Inferior parietal cortex (tissue), 1 donor: ENCODE data around the gene RYR3.

ENCODE experiments used
- DNase-seq: peaks from one replicate; pipeline ENCODE4 v3.0.0-alpha.2; 2016; ENCODE audit errors: extremely low spot score

RYR3 gene

DNA sequence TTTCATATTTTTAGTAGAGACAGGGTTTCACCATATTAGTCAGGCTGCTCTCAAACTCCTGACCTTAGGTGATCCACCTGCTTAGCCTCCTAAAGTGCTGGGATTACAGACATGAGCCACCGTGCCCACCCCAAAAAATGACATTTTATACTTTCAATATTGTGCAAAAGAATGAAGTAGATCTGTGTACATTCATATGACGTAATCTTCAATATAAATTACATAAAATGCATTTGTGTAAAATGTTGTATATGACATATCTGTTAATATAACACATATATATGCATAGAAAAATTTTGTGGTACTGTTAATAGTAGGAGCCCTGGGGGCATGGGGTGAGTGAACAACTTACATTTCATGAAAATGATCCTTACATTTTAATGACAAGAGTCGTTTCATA, 71.7 kb downstream of the RYR3 start:
- DNase-seq, result no peak

GRCh38 chr15:33384307-33384706, 73.5 kb downstream of the RYR3 start:
- no peak for DNase-seq

GRCh38 chr15:33392453-33392852, 81.7 kb downstream of the RYR3 start:
- no peak for DNase-seq

- no peak for DNase-seq
Observed at GRCh38 chr15:33393546-33393945, 82.8 kb downstream of the RYR3 start.

- no peak for DNase-seq
Observed at GRCh38 chr15:33395321-33395720, 84.6 kb downstream of the RYR3 start.

GRCh38 chr15:33395846-33396245, 85.1 kb downstream of the RYR3 start:
- DNase-seq, result no peak

DNA sequence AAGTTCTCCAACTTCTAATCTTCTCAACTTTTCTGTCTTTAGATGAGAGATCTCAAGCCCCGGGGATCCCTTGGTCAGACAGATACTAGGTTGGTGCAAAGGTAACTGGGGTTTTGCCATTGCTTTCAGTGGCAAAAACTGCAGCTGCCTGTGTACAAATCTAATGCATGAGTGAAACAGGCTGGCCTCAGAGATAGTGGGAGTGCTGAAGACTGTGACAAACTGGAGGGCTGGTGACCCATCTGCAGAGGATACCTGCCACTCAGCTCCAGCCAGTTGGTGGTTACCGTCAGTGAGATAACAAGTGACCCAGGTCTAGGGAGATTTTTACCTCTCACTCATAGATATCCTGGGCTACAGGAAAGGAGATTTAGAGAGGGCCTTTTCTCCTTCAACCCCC, 85.7 kb downstream of the RYR3 start:
- no peak for DNase-seq

GRCh38 chr15:33398555-33398954, 87.8 kb downstream of the RYR3 start:
- no peak for DNase-seq

GRCh38 chr15:33400941-33401340, 90.2 kb downstream of the RYR3 start:
- no peak for DNase-seq

DNA sequence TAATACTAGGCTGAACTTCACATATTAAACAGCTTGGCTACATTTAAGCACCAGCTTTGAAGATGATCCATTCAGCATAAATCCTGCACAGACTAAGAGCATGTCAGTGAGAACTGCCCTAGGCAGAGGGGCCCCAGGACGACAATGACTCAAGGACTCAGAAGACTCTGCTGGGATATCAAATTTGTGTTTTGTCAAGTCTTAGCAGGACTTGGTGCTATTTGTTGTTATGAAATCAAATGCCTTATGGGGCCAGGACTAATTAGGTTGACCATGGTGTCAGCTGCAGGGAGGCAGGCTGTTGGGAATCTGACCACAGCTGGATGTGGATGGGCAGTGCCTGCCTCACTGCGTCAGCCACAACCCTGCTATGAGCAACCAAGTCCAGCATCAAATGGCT, 91.8 kb downstream of the RYR3 start:
- no peak for DNase-seq

- DNase-seq, result no peak
Observed at GRCh38 chr15:33405096-33405495, 94.3 kb downstream of the RYR3 start.

GRCh38 chr15:33411596-33412540, 101.1 kb downstream of the RYR3 start:
- DNase-seq, result no peak

- peak; percentile 43 for DNase-seq
Observed at GRCh38 chr15:33419701-33420100, 108.9 kb downstream of the RYR3 start.

GRCh38 chr15:33424025-33424424, 113.3 kb downstream of the RYR3 start:
- no peak for DNase-seq

- no peak for DNase-seq
Observed at GRCh38 chr15:33425142-33425541, 114.4 kb downstream of the RYR3 start.

DNA sequence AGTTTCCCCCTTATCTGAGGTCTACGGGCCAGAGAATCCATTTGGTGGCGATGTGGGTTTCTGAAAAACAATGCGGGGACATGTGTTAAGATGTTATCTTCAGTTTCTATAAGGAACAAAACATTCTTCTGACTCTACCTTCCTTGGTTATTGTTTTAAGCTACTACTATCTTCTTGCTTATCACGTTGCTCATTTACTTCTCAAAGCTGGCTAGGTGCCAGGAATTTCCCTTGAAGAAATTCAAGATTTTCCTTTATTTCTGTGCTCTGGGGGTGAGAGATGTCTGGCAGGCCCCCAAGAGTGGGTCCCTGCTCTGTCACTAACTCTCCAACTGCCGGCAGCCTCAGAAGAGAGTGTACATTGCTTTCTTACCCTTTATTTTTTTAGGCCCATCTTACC, 119.8 kb downstream of the RYR3 start:
- no peak for DNase-seq

DNA sequence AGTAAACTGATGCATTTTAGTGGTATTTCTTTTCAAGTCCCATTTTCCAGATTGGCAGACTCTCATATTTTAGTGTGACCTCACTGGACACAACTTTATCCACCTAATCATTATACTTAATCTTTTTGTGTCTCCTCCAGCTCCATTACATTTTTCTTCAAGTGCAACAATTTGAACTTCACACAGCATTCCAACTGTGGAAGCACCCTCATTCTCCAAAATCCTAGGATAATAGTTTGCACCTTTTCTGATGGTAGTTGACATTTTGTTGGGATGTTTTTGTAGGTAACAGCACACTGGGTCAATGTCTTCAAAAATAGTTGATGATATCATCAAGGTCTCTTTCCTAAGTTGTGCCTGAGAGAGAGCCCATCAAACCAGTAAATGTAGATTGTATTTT, 123.1 kb downstream of the RYR3 start:
- DNase-seq, result no peak

DNA sequence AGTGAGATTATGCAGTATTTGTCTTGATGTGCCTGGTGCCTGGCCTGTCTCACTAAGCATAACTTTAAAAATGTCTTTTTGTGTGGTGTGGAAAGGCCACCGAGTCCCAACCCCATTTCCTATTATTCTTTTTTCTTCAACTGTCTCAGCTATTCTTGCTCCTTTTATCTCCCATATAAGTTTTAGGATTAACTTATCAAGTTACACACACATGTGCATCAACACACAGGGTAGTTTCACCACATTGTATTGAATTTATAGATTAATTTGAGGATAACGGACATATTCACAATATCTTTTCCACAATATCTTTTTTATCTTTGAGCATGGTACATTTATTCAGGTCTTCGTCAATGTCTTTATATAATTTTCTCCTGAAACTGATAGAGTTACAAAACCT, 127.6 kb downstream of the RYR3 start:
- no peak for DNase-seq

GRCh38 chr15:33440900-33441299, 130.1 kb downstream of the RYR3 start:
- DNase-seq, result no peak

DNA sequence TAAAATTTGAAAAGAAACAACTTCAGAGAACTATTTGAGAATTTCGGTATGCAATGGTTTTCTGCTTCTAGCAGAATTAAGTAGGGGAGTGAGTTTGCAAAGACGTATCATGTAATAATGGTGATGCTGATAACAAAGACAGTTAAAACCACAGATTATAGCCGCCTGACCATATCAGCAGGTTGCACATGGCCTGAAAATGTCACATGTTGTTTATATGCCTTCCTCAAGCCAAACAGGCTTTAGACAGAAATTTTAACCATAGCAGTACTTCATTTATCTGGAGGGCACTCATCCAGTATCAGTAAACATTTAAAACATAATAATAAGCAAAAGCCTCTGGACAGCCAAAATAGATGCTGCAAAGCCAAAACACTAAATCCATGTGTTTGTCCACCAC, 131.7 kb downstream of the RYR3 start:
- no peak for DNase-seq

DNA sequence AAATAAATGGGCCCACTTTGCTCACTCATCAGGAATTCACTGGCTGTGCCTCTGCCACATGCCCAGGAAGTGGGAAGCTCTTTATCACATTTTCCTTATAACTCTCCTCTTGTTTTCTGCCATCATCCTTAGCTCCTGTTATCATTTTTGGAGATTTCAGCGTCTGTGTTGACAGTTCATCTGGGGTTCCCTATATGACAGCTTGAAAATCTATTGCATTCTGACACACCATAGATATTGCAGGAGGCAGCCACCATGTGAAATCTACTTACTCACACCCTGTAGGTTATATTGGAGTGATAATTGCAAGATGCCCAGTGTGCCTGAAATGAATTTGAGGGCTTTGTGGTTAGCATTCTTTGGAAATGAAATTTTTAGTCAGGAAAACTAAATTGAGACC, 132.9 kb downstream of the RYR3 start:
- no peak for DNase-seq

GRCh38 chr15:33445984-33446383, 135.2 kb downstream of the RYR3 start:
- DNase-seq, result no peak

DNA sequence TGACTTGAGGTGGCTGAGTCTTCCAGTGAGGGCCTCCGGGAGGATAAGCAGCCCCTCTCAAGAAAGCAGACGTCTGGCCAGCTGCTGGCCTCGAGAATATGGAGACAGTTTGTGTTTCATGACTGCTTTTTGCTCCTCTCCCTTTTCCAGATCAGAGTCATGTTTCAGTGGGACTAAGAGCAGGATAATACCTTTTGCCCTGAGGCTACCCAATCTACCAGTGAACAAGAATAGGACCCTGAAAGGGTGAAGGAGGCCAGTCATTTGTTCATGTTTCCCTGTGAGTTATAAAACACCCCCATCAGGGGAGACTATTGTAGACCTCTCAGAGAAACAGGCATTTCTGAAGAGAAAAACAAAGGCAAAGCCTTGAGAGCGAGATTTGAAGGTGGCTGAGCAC, 137.4 kb downstream of the RYR3 start:
- DNase-seq, result no peak
